Cardiac muscle cell (in vitro differentiated cells and primary cell): ENCODE results near the gene SYNDIG1L. TPM values are rescaled to one million over a fixed set of nuclear protein-coding genes. Genes with fewer than 3 reads are reported as not detected.

ENCODE experiments used
- DNase-seq, 2 donors: peaks; one replicate each; pipeline versions ENCODE4 v3.0.0 to v3.0.0-alpha.2; 2010 to 2017; ENCODE audit warnings: low read depth in 1 of 2, low spot score in 1 of 2
- H3K27ac ChIP-seq: fragments of 200-600 bp; sonication (generic); 2 replicates; pipeline ENCODE4 v1.5.1; 2016
- H3K27me3 ChIP-seq: fragments of 200-600 bp; sonication (generic); 2 replicates; pipeline ENCODE4 v1.6.0; 2016; ENCODE audit warnings: control low read depth
- H3K36me3 ChIP-seq: fragments of 200-600 bp; sonication (generic); 2 replicates; pipeline ENCODE4 v1.5.1; 2016; ENCODE audit warnings: control low read depth
- H3K4me1 ChIP-seq: fragments of 200-600 bp; sonication (generic); 2 replicates; pipeline ENCODE4 v1.8.1; 2017; ENCODE audit warnings: low read depth, mild to moderate bottlenecking, mixed run types
- H3K4me3 ChIP-seq: fragments of 200-600 bp; sonication (generic); 2 replicates; pipeline ENCODE4 v1.5.1; 2016; ENCODE audit warnings: mild to moderate bottlenecking
- H3K9me3 ChIP-seq: fragments of 200-600 bp; sonication (generic); 2 replicates; pipeline ENCODE4 v1.5.1; 2017; ENCODE audit warnings: low read depth, mild to moderate bottlenecking, control low read depth
- polyA plus RNA-seq: library from polyadenylated mRNA; unstranded; fragments of >200 nt; fragmentation: Nextera tagmentation; extraction: Ambion mirVana; gene quantifications from 2 replicates; pipeline ENCODE4 v1.2.1, GENCODE V29; 2016
- total RNA-seq: library from RNA; depleted of rRNA; stranded (reverse); fragments of >200 nt; gene quantifications from 2 replicates; pipeline ENCODE4 v1.2.3, GENCODE V29; 2016
- TF ChIP-seq, protein P1 (sequence below): IDR thresholded peaks from 2 replicates; pipeline ENCODE4 v1.5.1; 2012; ENCODE audit warnings: low read depth, mild to moderate bottlenecking, low read length

SYNDIG1L gene
- total and polyA plus RNA-seq, 2 experiments from 2014 or later, result 0.39 TPM; not detected in 1

DNA sequence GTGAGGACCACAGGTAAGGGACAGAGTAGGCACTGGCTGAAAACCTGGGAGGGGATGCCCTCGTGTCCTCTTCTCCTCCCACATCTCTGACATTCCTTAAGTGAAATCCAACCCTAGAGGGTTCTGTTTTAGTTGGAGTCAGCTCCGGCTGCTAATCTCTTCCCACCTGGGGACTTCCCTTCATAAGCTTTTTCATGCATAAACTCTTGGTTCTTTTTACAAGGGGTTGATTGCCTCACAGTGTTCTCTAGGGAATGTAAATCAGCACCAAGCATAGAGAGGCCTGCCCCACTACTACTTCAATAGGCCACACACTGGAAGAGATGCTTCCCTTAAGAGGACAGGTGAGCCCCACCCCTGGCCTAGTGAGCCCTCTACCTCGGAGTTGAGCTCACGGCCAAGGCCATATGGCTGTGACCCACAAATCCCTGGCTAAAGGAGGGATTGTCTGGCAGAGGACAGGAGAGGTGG lies 3.2 kb upstream of the SYNDIG1L start:
- TF ChIP-seq, protein P1, sequence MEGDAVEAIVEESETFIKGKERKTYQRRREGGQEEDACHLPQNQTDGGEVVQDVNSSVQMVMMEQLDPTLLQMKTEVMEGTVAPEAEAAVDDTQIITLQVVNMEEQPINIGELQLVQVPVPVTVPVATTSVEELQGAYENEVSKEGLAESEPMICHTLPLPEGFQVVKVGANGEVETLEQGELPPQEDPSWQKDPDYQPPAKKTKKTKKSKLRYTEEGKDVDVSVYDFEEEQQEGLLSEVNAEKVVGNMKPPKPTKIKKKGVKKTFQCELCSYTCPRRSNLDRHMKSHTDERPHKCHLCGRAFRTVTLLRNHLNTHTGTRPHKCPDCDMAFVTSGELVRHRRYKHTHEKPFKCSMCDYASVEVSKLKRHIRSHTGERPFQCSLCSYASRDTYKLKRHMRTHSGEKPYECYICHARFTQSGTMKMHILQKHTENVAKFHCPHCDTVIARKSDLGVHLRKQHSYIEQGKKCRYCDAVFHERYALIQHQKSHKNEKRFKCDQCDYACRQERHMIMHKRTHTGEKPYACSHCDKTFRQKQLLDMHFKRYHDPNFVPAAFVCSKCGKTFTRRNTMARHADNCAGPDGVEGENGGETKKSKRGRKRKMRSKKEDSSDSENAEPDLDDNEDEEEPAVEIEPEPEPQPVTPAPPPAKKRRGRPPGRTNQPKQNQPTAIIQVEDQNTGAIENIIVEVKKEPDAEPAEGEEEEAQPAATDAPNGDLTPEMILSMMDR, result no peak
- no peak overlapping the region for H3K27ac ChIP-seq
- no peaks in the 10 kb centered on the region for H3K36me3 ChIP-seq
- no peak for DNase-seq
- H3K4me3 ChIP-seq, result no peak overlapping the region
- H3K9me3 ChIP-seq, result no peaks in the 10 kb centered on the region
- H3K27me3 ChIP-seq, result peaks cover 9% of the 10 kb centered on the region
- no peaks in the 10 kb centered on the region for H3K4me1 ChIP-seq

DNA sequence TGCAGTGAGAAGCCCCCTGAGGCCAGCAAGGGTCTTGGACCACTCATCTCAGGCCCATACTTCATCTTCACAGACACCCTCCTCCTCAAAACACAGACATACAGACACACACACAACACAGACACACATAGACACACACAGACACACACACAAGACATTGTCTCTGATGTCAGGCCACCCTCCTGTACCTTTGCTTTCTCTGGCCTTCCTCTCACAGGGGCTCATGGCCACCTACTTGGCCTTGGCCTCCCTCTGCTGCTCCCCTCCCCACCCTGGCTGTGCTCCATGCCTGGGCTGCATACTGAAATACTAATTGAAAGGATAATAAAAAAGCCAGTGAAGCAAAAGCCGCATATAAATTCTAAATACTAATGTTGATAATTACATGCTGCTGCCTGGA lies 1.6 kb upstream of the SYNDIG1L start:
- H3K4me1 ChIP-seq, result no peaks in the 10 kb centered on the region
- no peak overlapping the region for H3K27ac ChIP-seq
- H3K4me3 ChIP-seq, result no peak overlapping the region
- no peaks in the 10 kb centered on the region for H3K9me3 ChIP-seq
- H3K36me3 ChIP-seq, result no peaks in the 10 kb centered on the region
- H3K27me3 ChIP-seq, result peaks cover 9% of the 10 kb centered on the region
- DNase-seq, result no peak
- TF ChIP-seq, protein P1, result no peak

DNA sequence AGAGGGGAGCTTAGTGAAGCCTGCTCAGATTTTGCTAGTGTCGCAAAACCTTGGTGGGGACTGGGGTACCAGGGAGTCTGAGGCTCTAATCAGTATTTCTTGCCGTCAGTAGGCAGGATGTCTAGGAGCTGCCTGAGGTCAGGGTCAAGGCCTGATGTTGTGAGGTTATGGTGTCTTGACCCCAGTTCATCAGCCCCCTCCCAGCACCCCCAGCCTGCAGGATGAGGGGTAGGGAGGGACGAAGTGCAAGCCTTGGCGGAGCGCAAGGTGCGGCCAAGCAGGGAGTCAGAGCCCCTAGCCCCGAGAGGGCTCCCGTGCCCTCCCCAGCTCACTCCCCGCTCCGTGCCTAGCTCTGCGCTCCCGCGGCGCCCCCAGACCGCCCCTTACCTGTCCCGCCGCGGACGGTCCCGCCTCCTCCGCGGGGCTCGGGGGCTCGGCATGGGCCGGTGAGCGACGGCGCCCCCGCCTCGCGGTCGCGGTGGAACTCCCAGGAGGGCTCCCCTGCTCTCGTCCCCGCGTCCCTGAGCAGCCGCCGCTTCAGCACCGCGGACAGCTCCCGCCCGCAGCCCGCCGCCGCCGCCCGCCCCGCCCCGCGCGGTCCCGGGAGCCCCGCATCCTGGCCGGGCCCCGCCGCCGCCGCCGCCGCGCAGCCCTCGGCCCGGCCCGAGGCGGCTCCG lies 347 bp downstream of the SYNDIG1L start:
- no peaks in the 10 kb centered on the region for H3K36me3 ChIP-seq
- no peaks in the 10 kb centered on the region for H3K9me3 ChIP-seq
- H3K27ac ChIP-seq, result no peak overlapping the region
- TF ChIP-seq, protein P1, result no peak
- peaks cover 9% of the 10 kb centered on the region for H3K27me3 ChIP-seq
- DNase-seq, result peak; percentile 18 to 84
- H3K4me1 ChIP-seq, result no peaks in the 10 kb centered on the region
- peak overlapping the region; percentile 26 for H3K4me3 ChIP-seq

DNA sequence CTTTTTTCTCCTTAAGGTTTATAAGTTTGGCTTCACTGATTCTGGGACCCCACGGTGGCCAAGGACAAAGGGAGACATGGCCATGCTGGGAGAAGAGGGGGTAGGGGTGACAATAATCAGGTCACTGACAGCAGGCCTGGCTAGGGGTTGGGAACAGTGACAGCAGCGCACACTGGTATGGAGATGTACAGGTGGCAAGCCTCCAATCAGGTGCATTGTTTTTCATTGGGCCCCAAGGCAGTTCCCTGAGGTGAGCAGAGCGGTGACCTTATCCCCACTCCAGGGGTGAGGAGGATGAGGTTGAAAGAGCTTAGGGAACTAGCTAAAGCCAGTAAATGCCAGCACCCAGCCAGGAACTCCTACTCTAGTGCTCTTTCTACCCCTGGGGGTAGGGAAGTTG lies 1.4 kb downstream of the SYNDIG1L start:
- TF ChIP-seq, protein P1, result no peak
- Histone ChIP-seq H3K27ac (no peak overlapping the region), H3K4me3 (no peak overlapping the region), H3K36me3 (no peaks in the 10 kb centered on the region), H3K27me3 (peaks cover 9% of the 10 kb centered on the region), H3K4me1 (no peaks in the 10 kb centered on the region), H3K9me3 (no peaks in the 10 kb centered on the region)
- no peak for DNase-seq

DNA sequence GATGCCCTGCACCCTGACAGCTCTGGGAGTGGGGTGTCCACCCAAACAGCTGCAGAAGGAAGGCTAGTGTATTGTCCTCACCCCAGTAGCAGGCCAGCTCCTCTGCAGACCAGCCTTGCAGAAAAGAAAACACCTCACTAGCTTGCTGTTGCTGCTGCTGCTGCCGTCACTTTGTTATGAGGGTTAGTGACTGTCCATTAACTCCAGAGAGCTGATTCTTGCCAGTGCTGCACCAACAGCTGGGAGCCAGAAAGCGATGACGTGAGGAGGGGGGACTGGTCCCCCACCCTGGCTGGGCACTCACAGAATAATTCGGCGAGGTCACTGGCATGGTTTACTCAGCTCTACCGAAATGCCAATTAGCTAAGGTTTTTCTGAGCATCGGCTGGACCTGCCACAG lies 2.8 kb downstream of the SYNDIG1L start:
- Histone ChIP-seq H3K9me3 (no peaks in the 10 kb centered on the region), H3K27me3 (peaks cover 9% of the 10 kb centered on the region), H3K4me3 (no peak overlapping the region), H3K36me3 (no peaks in the 10 kb centered on the region), H3K4me1 (no peaks in the 10 kb centered on the region), H3K27ac (no peak overlapping the region)
- DNase-seq, result no peak
- TF ChIP-seq, protein P1, result no peak
